Measurements from ENCODE around the gene SDCBP2.
"Not testable (repeated sequence)": the region's sequence is repeated elsewhere in the genome, so short reads cannot be mapped to it uniquely, and the experiment has no call there.

SDCBP2 gene

GRCh38 chr20:1357921-1358671 lies 29.2 kb upstream of the SDCBP2 start:
- DNase-seq = peak; percentile 38

- no peak for DNase-seq
Observed at GRCh38 chr20:1353956-1354355, 25.0 kb upstream of the SDCBP2 start.

GRCh38 chr20:1346315-1346969 lies 17.5 kb upstream of the SDCBP2 start:
- no peak for DNase-seq

- DNase-seq = no peak
Observed at GRCh38 chr20:1345756-1346093, 16.8 kb upstream of the SDCBP2 start.

- DNase-seq = no peak
Observed at GRCh38 chr20:1345030-1345755, 16.3 kb upstream of the SDCBP2 start.

DNA sequence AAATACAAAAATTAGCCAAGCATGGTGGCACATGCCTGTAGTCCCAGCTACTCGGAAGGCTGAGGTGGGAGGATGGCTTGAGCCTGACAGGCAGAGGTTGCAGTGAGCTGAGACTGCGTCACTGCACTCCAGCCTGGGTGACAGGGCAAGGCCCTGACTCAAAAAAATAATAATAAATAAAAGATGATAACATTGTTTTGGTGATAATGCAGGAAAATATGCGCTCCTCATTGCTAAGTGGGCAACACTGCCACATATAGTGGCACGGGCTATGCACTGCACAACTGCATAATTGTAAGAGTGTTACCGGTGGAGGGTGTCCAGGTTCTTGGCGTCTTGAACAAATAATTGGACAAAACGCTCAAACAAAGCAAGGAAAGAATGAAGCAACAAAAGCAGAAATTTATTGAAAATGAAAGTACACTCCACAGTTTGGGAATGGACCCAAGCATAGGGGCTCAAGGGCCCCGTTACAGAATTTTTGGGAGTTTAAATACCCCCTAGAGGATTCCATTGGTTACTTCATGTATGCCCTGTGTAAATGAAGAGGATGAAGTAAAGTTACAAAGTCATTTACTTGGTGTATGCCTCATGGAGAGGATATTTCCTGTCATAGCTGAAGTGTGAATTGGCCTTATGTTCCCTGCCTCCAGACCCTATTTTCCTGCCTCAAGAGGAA lies 14.6 kb upstream of the SDCBP2 start:
- not testable (repeated sequence) for DNase-seq

GRCh38 chr20:1341561-1342265 lies 12.8 kb upstream of the SDCBP2 start:
- DNase-seq = no peak

DNA sequence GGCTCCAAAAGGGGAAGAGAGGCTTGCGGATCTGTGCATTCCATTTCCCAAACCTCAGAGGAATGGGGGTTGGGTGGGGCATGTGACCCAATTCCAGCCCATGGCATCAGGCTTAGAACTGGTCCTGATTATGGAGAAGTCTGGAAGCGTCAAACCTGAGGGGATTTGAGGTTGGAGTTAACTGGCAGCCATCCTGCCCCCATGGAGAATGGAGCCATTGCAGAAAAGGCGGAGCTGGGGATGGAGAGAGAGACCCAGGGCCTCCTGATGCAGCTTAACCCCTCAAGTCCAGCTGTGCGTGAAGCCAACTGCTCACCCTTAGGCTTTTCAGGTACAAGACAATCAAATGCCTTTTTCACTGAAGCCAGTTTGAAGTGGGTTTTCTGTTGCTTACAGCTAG lies 9.9 kb upstream of the SDCBP2 start:
- DNase-seq = no peak

GRCh38 chr20:1338096-1338495 lies 9.2 kb upstream of the SDCBP2 start:
- no peak for DNase-seq

DNA sequence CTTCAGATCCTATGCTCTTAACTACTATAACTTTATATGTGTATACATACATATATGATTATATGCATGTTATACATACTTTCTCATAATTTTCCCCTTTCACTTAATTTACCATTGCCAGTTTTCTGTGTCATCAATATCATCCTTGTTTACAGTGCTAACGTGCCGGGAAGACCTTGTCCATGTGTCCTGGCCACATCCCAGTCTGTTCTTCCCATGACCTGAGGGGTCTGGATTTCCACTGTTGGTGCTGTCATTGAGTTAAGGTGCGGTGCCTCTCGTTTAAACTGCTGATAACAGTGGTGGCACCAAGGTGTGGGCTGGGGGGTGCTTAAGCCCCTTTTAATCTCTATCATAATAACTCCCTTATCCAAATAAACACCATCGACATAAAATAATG lies 8.5 kb upstream of the SDCBP2 start:
- DNase-seq = no peak

- no peak for DNase-seq
Observed at GRCh38 chr20:1336699-1337367, 7.9 kb upstream of the SDCBP2 start.

- DNase-seq = no peak
Observed at GRCh38 chr20:1335961-1336698, 7.2 kb upstream of the SDCBP2 start.

- no peak for DNase-seq
Observed at GRCh38 chr20:1334761-1335160, 5.8 kb upstream of the SDCBP2 start.

- DNase-seq = no peak
Observed at GRCh38 chr20:1334370-1334731, 5.4 kb upstream of the SDCBP2 start.

GRCh38 chr20:1333462-1334369 lies 4.8 kb upstream of the SDCBP2 start:
- no peak for DNase-seq

DNA sequence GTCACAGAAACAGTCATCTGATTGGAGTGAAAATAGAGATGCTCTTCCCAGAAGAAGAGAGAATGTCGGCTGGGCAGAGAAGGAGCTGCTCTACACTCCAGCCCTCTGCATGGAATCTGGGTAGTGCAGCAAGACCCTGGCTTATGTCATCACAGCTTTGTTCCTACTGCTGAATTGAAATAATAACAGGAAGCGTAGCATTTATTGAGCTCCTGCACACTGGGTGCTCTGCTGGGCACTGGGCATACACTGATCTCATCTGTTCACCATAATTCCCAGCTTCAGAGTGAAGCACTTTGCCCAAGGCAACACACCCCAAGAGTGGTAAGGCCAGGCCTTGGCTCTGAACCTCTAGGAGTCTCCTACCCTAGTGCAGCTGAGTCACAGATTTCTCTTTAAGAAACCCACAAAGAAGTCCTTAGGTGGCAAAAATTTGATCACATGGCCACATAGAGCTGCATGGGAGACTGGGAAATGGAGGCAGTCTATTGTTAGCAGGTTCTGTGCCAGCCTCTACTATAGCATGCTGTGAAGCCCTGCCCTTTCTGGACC lies 3.9 kb upstream of the SDCBP2 start:
- no peak for DNase-seq

GRCh38 chr20:1331801-1332453 lies 3.0 kb upstream of the SDCBP2 start:
- DNase-seq = no peak

GRCh38 chr20:1331101-1331500 lies 2.2 kb upstream of the SDCBP2 start:
- DNase-seq = no peak

GRCh38 chr20:1330075-1330830 lies 1.3 kb upstream of the SDCBP2 start:
- DNase-seq = no peak

Measured in activated naive CD4-positive, alpha-beta T cell treated with Interleukin-2 at 50 U/mL for 16 hours (primary cell).